NOMO-1 treated with DMSO at 0.1 percent for 48 hours (cell line): Measurements from ENCODE around the gene CDH12.
A peak's percentile ranks its signal among the peaks of the same experiment; 100 is the strongest.

ENCODE experiments used
- DNase-seq: peaks from one replicate; lab custom pipeline; 2025; ENCODE audit not compliant: unreplicated experiment; lab: John Stamatoyannopoulos, UW

The CDH12 gene

DNA sequence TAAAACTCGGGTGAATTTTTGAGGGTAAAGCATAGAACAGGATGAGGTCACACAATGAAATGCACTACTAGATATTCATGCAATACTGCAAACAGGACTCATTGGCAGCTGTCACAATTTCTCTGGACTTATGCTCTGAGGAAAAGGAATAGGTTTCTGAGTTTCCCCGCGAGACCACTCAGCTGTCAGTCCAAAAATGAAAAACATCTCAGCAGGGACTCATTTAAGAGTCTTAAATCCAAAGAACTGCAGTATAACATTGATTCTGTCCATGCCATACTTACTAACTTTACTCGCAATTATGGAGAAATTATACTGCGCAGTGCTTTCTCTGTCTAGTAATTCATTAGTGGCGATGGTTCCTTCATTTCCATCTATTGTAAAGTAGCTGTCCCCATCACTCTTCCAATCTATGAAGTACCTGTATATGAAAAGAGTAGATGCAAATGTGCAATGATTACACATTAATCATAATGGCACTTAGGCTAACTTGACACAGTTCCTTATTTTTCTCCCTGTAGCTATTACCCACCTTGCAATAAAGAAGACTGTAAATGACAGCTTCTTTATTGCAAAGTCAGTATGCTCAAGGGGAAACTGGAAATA, 1070.0 kb downstream of the CDH12 start:
- no peak for DNase-seq

GRCh38 chr5:21776466-21776865, 1076.7 kb downstream of the CDH12 start:
- no peak for DNase-seq

- DNase-seq = no peak
Observed at GRCh38 chr5:21774801-21775200, 1078.3 kb downstream of the CDH12 start.

- DNase-seq = no peak
Observed at GRCh38 chr5:21774281-21774680, 1078.9 kb downstream of the CDH12 start.

GRCh38 chr5:21773456-21773855, 1079.7 kb downstream of the CDH12 start:
- DNase-seq = no peak

- peak; percentile 90 for DNase-seq
Observed at GRCh38 chr5:21765406-21765805, 1087.7 kb downstream of the CDH12 start.

DNA sequence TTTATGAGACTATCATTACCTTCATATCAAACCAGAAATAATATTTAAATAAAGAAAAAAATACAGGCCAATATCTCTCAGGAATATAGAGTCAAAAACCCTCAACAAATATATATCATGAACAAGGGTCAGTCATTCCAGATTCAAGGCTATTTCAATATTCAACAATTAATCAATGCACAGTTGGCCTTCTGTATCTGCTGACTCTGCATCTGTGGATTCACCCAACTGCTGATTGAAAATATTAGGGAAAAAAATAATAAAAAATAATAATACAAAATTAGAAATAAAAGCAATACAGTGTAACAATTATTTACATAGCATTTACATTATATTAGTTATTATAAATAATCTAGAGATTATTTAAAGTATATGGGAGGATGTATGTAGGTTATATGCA, 1114.0 kb downstream of the CDH12 start:
- DNase-seq = no peak

DNA sequence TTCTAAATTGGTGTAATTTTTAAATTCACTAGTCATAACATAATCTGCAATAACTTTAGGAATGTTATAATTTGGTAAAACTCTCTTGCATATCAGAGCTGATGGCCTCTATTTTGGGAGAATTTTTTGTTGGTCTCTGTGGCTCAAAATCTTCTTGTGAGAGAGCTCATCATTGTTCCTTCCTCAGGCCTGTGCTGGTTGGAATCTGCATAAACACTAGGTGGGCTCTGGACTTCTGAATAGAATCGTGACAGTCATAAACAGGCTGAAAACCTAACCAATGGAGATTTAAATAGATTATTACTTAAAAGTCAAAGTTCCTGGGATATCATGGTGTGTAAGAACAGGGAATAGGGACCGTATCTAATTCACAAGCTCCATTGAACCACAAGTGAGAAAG, 1129.6 kb downstream of the CDH12 start:
- DNase-seq = no peak

DNA sequence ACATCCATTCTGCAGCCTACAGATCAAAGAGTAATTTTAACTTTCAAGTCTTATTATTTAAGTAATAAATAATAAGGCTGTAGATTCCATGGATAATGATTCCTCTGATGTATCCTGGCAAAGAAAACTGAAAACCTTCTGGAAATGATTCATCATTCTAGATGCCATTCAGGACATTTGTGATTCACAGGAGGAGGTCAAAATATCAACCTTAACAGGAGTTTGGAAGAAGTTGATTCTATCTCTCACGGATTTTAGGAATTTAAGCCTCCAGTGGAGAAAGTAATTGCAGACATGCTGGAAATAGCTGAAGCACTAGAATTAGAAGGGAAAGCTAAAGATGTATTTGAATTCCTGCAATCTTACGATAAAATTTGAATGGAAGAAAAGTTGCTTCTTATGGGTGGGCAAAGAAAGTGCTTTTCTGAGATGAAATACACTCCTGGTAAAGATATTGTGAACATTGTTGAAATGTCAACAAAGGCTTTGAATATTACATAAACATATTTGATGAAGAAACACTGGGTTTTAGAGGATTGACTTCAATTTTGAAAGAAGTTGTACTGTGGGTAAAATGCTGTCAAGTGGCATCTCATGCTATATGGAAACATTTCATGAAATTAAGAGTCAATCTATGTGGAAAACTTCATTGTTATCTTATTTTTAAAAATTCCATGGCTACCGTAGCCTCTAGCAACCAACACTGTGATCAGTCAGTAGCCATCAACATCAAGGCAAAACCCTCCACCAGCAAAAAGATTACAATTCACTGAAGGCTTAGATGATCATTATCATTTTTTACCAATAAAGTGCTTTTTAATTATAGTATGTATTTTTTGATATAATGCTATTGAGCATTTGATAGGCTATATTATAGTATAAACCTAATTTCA, 1141.0 kb downstream of the CDH12 start:
- DNase-seq = peak; percentile 76

- peak; percentile 85 for DNase-seq
Observed at GRCh38 chr5:21709770-21710169, 1143.4 kb downstream of the CDH12 start.

DNA sequence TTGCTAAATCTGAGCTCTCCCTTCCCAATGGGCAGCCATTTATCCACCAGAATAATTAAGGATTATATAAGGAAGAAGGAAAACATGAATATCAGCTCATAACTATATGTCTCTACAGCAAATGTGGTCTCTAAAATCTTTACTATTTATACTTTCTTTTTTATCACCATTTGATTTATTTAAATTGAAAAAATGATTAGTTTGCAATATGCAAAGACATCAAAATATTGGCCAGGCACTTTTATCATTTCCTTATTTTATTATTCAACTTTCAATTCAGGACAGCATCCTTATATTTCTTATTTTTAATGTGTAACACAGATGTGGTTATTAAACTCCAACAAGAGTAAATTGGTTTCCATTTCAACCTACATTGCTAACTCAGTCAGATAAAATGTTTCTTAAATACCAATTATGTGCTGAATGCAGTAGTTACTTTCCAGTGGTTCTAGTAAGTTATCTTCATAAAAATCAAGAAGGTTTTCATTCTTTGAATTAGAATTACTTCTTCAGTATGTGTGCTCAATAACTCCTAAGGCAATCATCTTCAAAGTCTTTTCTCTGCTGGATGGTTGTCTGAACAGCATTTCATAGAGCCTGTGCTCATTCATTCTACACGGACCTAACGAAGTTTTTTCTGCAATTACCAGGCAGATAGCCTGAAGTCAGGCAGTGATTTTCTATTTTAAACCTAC, 1148.0 kb downstream of the CDH12 start:
- DNase-seq = no peak

GRCh38 chr5:21701317-21701716, 1151.8 kb downstream of the CDH12 start:
- peak; percentile 28 for DNase-seq
